HUES48 (cell line): Measurements from ENCODE around the gene HNRNPAB.
"Not testable (repeated sequence)": the region's sequence is repeated elsewhere in the genome, so short reads cannot be mapped to it uniquely, and the experiment has no call there.

ENCODE experiments used
- H3K27ac ChIP-seq: one replicate; pipeline ENCODE4 v1.7.0; 2013; ENCODE audit warnings: low read depth, low read length, inconsistent platforms
- H3K27me3 ChIP-seq: 2 replicates; pipeline ENCODE4 v1.6.1; 2013; ENCODE audit warnings: mild to moderate bottlenecking, low read length; ENCODE audit not compliant: control insufficient read depth, insufficient read depth
- H3K36me3 ChIP-seq: 2 replicates; pipeline ENCODE4 v1.6.1; 2013; ENCODE audit warnings: low read length; ENCODE audit not compliant: control insufficient read depth, insufficient read depth
- H3K4me1 ChIP-seq: 2 replicates; pipeline ENCODE4 v1.6.1; 2013; ENCODE audit warnings: mild to moderate bottlenecking, low read length; ENCODE audit not compliant: control insufficient read depth, insufficient read depth
- H3K4me3 ChIP-seq: 2 replicates; pipeline ENCODE4 v1.5.1; 2013; ENCODE audit warnings: mild to moderate bottlenecking, low read depth, low read length
- H3K9ac ChIP-seq: 2 replicates; pipeline ENCODE4 v1.6.1; 2013; ENCODE audit warnings: mild to moderate bottlenecking, low read depth, low read length, moderate library complexity
- H3K9me3 ChIP-seq: 2 replicates; pipeline ENCODE4 v1.6.1; 2013; ENCODE audit warnings: low read length; ENCODE audit not compliant: control insufficient read depth, insufficient read depth

Gene HNRNPAB

GRCh38 chr5:178237431-178238312, 33.3 kb downstream of the HNRNPAB start:
- no peaks in the 10 kb centered on the region for H3K27me3 ChIP-seq
- no peak overlapping the region for H3K27ac ChIP-seq
- no peak overlapping the region for H3K4me3 ChIP-seq
- no peaks in the 10 kb centered on the region for H3K9me3 ChIP-seq
- no peak overlapping the region for H3K9ac ChIP-seq
- no peaks in the 10 kb centered on the region; the same call in 1 of the 2 replicates for H3K4me1 ChIP-seq
- H3K36me3 ChIP-seq = no peaks in the 10 kb centered on the region

GRCh38 chr5:178238313-178238635, 33.9 kb downstream of the HNRNPAB start:
- no peaks in the 10 kb centered on the region for H3K9me3 ChIP-seq
- H3K4me1 ChIP-seq = no peaks in the 10 kb centered on the region; the same call in 1 of the 2 replicates
- H3K9ac ChIP-seq = no peak overlapping the region
- H3K27ac ChIP-seq = no peak overlapping the region
- H3K36me3 ChIP-seq = no peaks in the 10 kb centered on the region
- H3K27me3 ChIP-seq = no peaks in the 10 kb centered on the region
- H3K4me3 ChIP-seq = no peak overlapping the region

GRCh38 chr5:178238711-178239592, 34.6 kb downstream of the HNRNPAB start:
- Histone ChIP-seq H3K36me3 (no peaks in the 10 kb centered on the region), H3K4me3 (no peak overlapping the region), H3K27me3 (no peaks in the 10 kb centered on the region), H3K9me3 (no peaks in the 10 kb centered on the region), H3K9ac (no peak overlapping the region), H3K27ac (no peak overlapping the region), H3K4me1 (no peaks in the 10 kb centered on the region; the same call in 1 of the 2 replicates)

- not testable (repeated sequence) for H3K36me3 ChIP-seq, H3K27me3 ChIP-seq, H3K4me3 ChIP-seq, H3K9me3 ChIP-seq, H3K9ac ChIP-seq, H3K4me1 ChIP-seq, H3K27ac ChIP-seq
These were observed 35.4 kb downstream of the HNRNPAB start for GRCh38 chr5:178239626-178240301.

GRCh38 chr5:178240341-178240741, 36.0 kb downstream of the HNRNPAB start:
- Histone ChIP-seq H3K4me1 (no peaks in the 10 kb centered on the region), H3K27ac (no peak overlapping the region), H3K9ac (no peak overlapping the region), H3K27me3 (no peaks in the 10 kb centered on the region), H3K9me3 (no peaks in the 10 kb centered on the region), H3K4me3 (no peak overlapping the region), H3K36me3 (no peaks in the 10 kb centered on the region)

- H3K9me3 ChIP-seq = no peaks in the 10 kb centered on the region
- H3K36me3 ChIP-seq = no peaks in the 10 kb centered on the region
- H3K4me1 ChIP-seq = no peaks in the 10 kb centered on the region
- H3K27me3 ChIP-seq = no peaks in the 10 kb centered on the region
- no peak overlapping the region for H3K9ac ChIP-seq
- no peak overlapping the region for H3K4me3 ChIP-seq
- H3K27ac ChIP-seq = no peak overlapping the region
These were observed 36.4 kb downstream of the HNRNPAB start for GRCh38 chr5:178240766-178241165.

- Histone ChIP-seq H3K9ac (no peak overlapping the region), H3K4me3 (no peak overlapping the region), H3K27me3 (no peaks in the 10 kb centered on the region), H3K27ac (no peak overlapping the region), H3K9me3 (no peaks in the 10 kb centered on the region), H3K36me3 (no peaks in the 10 kb centered on the region), H3K4me1 (no peaks in the 10 kb centered on the region)
These were observed 36.9 kb downstream of the HNRNPAB start for GRCh38 chr5:178241231-178241663.

GRCh38 chr5:178241688-178242231, 37.4 kb downstream of the HNRNPAB start:
- Histone ChIP-seq H3K27me3 (no peaks in the 10 kb centered on the region), H3K9ac (no peak overlapping the region)

GRCh38 chr5:178242416-178242815, 38.1 kb downstream of the HNRNPAB start:
- H3K4me3 ChIP-seq = no peak overlapping the region

More at GRCh38 chr5:178241688-178242231, 37.4 kb downstream of the HNRNPAB start:
- no peaks in the 10 kb centered on the region for H3K4me1 ChIP-seq
- H3K27ac ChIP-seq = no peak overlapping the region
- no peaks in the 10 kb centered on the region for H3K9me3 ChIP-seq
- no peaks in the 10 kb centered on the region for H3K36me3 ChIP-seq
- H3K4me3 ChIP-seq = no peak overlapping the region

GRCh38 chr5:178244576-178244975, 40.2 kb downstream of the HNRNPAB start:
- Histone ChIP-seq H3K4me1 (no peaks in the 10 kb centered on the region), H3K9me3 (no peaks in the 10 kb centered on the region), H3K27ac (no peak overlapping the region), H3K9ac (no peak overlapping the region), H3K27me3 (no peaks in the 10 kb centered on the region; the same call in 1 of the 2 replicates), H3K4me3 (no peak overlapping the region), H3K36me3 (no peaks in the 10 kb centered on the region)

More at GRCh38 chr5:178242416-178242815, 38.1 kb downstream of the HNRNPAB start:
- Histone ChIP-seq H3K9ac (no peak overlapping the region), H3K27ac (no peak overlapping the region), H3K4me1 (no peaks in the 10 kb centered on the region), H3K27me3 (no peaks in the 10 kb centered on the region; the same call in 1 of the 2 replicates), H3K9me3 (no peaks in the 10 kb centered on the region), H3K36me3 (no peaks in the 10 kb centered on the region)
